NK-92 treated with Interleukin-12 subunit alpha and Interleukin-12 subunit beta, amount 100 ng/mL, for 24 hours (cell line): Measurements from ENCODE around the gene ULK4.
"Not testable (repeated sequence)": the region's sequence is repeated elsewhere in the genome, so short reads cannot be mapped to it uniquely, and the experiment has no call there.

Experiments
- DNase-seq: peaks from one replicate; lab custom pipeline; 2025; lab: John Stamatoyannopoulos, UW

The ULK4 gene

GRCh38 chr3:41762867-41763266 is 199.0 kb downstream of the ULK4 start:
- DNase-seq = not testable (repeated sequence)

GRCh38 chr3:41753651-41754050 is 208.3 kb downstream of the ULK4 start:
- DNase-seq = no peak

GRCh38 chr3:41751597-41751996 is 210.3 kb downstream of the ULK4 start:
- no peak for DNase-seq

- no peak for DNase-seq
Observed at GRCh38 chr3:41749988-41750387, 211.9 kb downstream of the ULK4 start.

- DNase-seq = no peak
Observed at GRCh38 chr3:41746215-41746614, 215.7 kb downstream of the ULK4 start.

GRCh38 chr3:41742121-41742520 is 219.8 kb downstream of the ULK4 start:
- DNase-seq = no peak

- DNase-seq = no peak
Observed at GRCh38 chr3:41740374-41740886, 221.5 kb downstream of the ULK4 start.

- no peak for DNase-seq
Observed at GRCh38 chr3:41726891-41727290, 235.0 kb downstream of the ULK4 start.

GRCh38 chr3:41717641-41718040 is 244.3 kb downstream of the ULK4 start:
- no peak for DNase-seq

- DNase-seq = no peak
Observed at GRCh38 chr3:41716471-41716870, 245.4 kb downstream of the ULK4 start.

- no peak for DNase-seq
Observed at GRCh38 chr3:41715376-41715775, 246.5 kb downstream of the ULK4 start.

- no peak for DNase-seq
Observed at GRCh38 chr3:41711651-41712050, 250.3 kb downstream of the ULK4 start.

GRCh38 chr3:41710646-41711388 is 251.1 kb downstream of the ULK4 start:
- no peak for DNase-seq

- not testable (repeated sequence) for DNase-seq
Observed at GRCh38 chr3:41709213-41709612, 252.7 kb downstream of the ULK4 start.

GRCh38 chr3:41708176-41708575 is 253.7 kb downstream of the ULK4 start:
- DNase-seq = no peak

- no peak for DNase-seq
Observed at GRCh38 chr3:41705893-41706292, 256.0 kb downstream of the ULK4 start.

GRCh38 chr3:41701191-41701698 is 260.7 kb downstream of the ULK4 start:
- no peak for DNase-seq

- no peak for DNase-seq
Observed at GRCh38 chr3:41700155-41700554, 261.7 kb downstream of the ULK4 start.

GRCh38 chr3:41698898-41699297 is 263.0 kb downstream of the ULK4 start:
- no peak for DNase-seq

- DNase-seq = no peak
Observed at GRCh38 chr3:41697702-41698101, 264.2 kb downstream of the ULK4 start.

- not testable (repeated sequence) for DNase-seq
Observed at GRCh38 chr3:41695806-41696205, 266.1 kb downstream of the ULK4 start.

- no peak for DNase-seq
Observed at GRCh38 chr3:41693799-41694198, 268.1 kb downstream of the ULK4 start.

GRCh38 chr3:41690766-41691563 is 270.9 kb downstream of the ULK4 start:
- DNase-seq = no peak
